BLaER1 (cell line): ENCODE data around the gene SASS6.
"Not testable (repeated sequence)": the region's sequence is repeated elsewhere in the genome, so short reads cannot be mapped to it uniquely, and the experiment has no call there.

Experiments
- H3K27ac ChIP-seq: shearing (Covaris generic); formaldehyde crosslinking; 2 replicates; pipeline ENCODE4 v1.8.1; 2022
- H3K27me3 ChIP-seq: shearing (Covaris generic); formaldehyde crosslinking; 2 replicates; pipeline ENCODE4 v1.8.1; 2022
- H3K36me3 ChIP-seq: shearing (Covaris generic); formaldehyde crosslinking; 2 replicates; pipeline ENCODE4 v1.8.1; 2022
- H3K4me1 ChIP-seq: shearing (Covaris generic); formaldehyde crosslinking; 2 replicates; pipeline ENCODE4 v1.8.1; 2022
- H3K4me2 ChIP-seq: shearing (Covaris generic); formaldehyde crosslinking; 2 replicates; pipeline ENCODE4 v1.8.1; 2022
- H3K4me3 ChIP-seq: shearing (Covaris generic); formaldehyde crosslinking; 2 replicates; pipeline ENCODE4 v1.8.1; 2022
- H3K9ac ChIP-seq: shearing (Covaris generic); formaldehyde crosslinking; 2 replicates; pipeline ENCODE4 v1.8.1; 2022
- H3K9me3 ChIP-seq: shearing (Covaris generic); formaldehyde crosslinking; 2 replicates; pipeline ENCODE4 v1.8.1; 2022
- H4K20me1 ChIP-seq: shearing (Covaris generic); formaldehyde crosslinking; 2 replicates; pipeline ENCODE4 v1.8.1; 2022
- Cebpa-rat ChIP-seq: shearing (Covaris generic); IDR thresholded peaks from 2 replicates; pipeline ENCODE4 v1.8.1; 2022

SASS6 gene

DNA sequence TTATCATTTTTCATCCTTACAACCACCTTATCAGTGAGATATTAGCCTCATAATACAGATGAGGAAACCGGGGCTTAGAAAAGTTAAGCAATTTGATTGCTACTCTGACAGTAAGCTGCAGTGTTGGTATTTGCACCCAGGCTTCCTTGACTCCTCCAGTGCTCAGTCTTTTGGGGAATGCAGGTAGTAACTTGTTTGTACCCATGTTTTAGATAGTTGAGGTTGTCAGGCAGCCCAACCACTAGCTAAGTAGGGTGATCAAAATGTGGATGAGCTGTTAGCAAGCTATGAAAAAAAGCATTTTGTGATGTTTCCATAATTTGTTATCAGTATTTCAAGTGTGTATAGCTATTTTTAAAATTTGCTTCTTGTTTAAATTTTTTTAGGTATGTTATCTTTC is 80.8 kb downstream of the SASS6 start:
- Histone ChIP-seq H3K4me1 (peaks cover 2% of the 10 kb centered on the region), H3K4me2 (no peak overlapping the region), H3K27me3 (no peaks in the 10 kb centered on the region), H3K9me3 (no peaks in the 10 kb centered on the region), H4K20me1 (peaks cover 99% of the 10 kb centered on the region), H3K9ac (no peak overlapping the region), H3K4me3 (no peak overlapping the region), H3K36me3 (peaks cover 55% of the 10 kb centered on the region), H3K27ac (no peak overlapping the region)
- TF ChIP-seq Cebpa-rat: no peak

GRCh38 chr1:100051401-100051800 is 81.3 kb downstream of the SASS6 start:
- Histone ChIP-seq H4K20me1 (peaks cover 99% of the 10 kb centered on the region), H3K27ac (no peak overlapping the region)

DNA sequence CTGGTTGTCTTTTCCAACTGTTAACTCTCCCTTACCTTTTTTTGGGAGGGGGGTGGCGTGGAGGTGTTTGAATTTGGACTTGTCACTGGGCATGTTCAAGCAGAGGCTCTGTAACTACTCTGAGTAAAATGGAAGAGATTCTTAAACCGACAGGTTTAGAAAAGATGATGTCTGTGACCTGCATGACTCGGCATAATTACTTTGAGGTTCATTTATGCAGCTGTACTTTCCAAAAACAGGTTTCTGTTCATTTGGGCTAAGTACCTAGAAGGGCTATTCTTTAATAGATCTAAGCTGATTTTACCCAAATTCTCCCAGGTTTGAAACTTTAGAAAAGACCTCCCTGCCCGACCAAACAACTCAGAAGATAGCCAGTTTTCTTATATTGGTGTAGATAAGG is 82.6 kb downstream of the SASS6 start:
- peaks cover 46% of the 10 kb centered on the region for H3K36me3 ChIP-seq
- H3K4me1 ChIP-seq: peaks cover 9% of the 10 kb centered on the region
- no peaks in the 10 kb centered on the region for H3K27me3 ChIP-seq
- no peak overlapping the region for H3K27ac ChIP-seq
- H3K4me3 ChIP-seq: no peak overlapping the region
- peaks cover 94% of the 10 kb centered on the region for H4K20me1 ChIP-seq
- peaks cover 8% of the 10 kb centered on the region for H3K9me3 ChIP-seq
- no peak for TF ChIP-seq Cebpa-rat
- no peak overlapping the region for H3K4me2 ChIP-seq
- H3K9ac ChIP-seq: no peak overlapping the region

More at GRCh38 chr1:100051401-100051800, 81.3 kb downstream of the SASS6 start:
- Histone ChIP-seq H3K9me3 (no peaks in the 10 kb centered on the region), H3K4me2 (no peak overlapping the region), H3K4me3 (no peak overlapping the region), H3K27me3 (no peaks in the 10 kb centered on the region), H3K9ac (no peak overlapping the region), H3K36me3 (peaks cover 51% of the 10 kb centered on the region), H3K4me1 (peaks cover 6% of the 10 kb centered on the region)
- no peak for TF ChIP-seq Cebpa-rat

- Histone ChIP-seq H3K9me3 (peaks cover 26% of the 10 kb centered on the region), H4K20me1 (peaks cover 92% of the 10 kb centered on the region), H3K4me2 (0 out of 2 replicates have a peak overlapping the region, but pooled peaks have one; percentile 2), H3K36me3 (peaks cover 56% of the 10 kb centered on the region)
- H3K27ac ChIP-seq, H3K9ac ChIP-seq, H3K4me1 ChIP-seq, H3K27me3 ChIP-seq, H3K4me3 ChIP-seq: not testable (repeated sequence)
Observed at GRCh38 chr1:100047235-100047708, 85.5 kb downstream of the SASS6 start.

DNA sequence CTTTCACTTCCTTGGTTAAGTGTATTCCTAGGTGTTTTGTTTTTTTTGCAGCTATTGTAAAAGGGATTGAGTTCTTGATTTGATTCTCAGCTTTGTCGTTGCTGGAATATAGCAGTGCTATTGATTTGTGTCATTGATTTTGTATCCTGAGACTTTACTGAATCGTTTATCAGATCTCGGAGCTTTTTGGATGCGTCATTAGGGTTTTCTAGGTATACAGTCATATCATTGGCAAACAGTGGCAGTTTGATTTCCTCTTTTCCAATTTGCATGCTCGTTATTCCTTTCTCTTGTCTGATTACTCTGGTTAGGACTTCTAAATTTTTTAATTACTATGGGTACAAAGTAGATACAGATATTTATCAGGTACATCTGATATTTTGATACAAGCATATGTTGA is 87.5 kb downstream of the SASS6 start:
- Histone ChIP-seq H3K4me3 (no peak overlapping the region), H3K4me1 (peaks cover 24% of the 10 kb centered on the region), H3K4me2 (no peak overlapping the region), H4K20me1 (peaks cover 92% of the 10 kb centered on the region), H3K36me3 (peaks cover 39% of the 10 kb centered on the region), H3K27ac (no peak overlapping the region), H3K27me3 (no peaks in the 10 kb centered on the region), H3K9ac (no peak overlapping the region), H3K9me3 (peaks cover 26% of the 10 kb centered on the region)
- no peak for TF ChIP-seq Cebpa-rat

DNA sequence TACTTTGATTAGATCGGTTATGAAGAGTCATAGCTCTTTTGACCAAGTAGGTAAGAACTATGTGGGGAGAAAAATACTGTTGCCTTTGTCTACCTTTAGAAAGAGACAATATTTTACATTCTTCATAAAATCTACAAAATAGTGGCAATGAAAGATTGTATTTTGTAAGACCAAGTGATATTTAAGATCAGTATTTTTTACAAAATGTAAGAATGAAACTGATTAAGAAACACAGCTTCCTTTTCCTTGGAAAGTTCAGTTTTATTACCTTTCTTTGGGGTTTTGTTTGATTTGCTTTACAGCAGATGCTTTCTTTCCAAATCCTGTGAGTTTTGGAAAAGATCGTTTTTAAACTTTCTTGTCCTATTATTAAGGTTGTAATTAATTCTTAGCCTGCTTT is 93.1 kb downstream of the SASS6 start:
- TF ChIP-seq Cebpa-rat: no peak
- Histone ChIP-seq H3K36me3 (peaks cover 14% of the 10 kb centered on the region; the same call in 1 of the 2 replicates), H3K4me1 (peaks cover 39% of the 10 kb centered on the region), H3K9me3 (peaks cover 12% of the 10 kb centered on the region), H3K4me3 (peak overlapping the region; percentile 97), H3K27ac (peak overlapping the region; percentile 98), H4K20me1 (peaks cover 57% of the 10 kb centered on the region), H3K9ac (peak overlapping the region; percentile 98), H3K4me2 (peak overlapping the region; percentile 93), H3K27me3 (no peaks in the 10 kb centered on the region)

GRCh38 chr1:100038660-100039287 is 94.0 kb downstream of the SASS6 start:
- peaks cover 3% of the 10 kb centered on the region for H3K9me3 ChIP-seq
- H3K9ac ChIP-seq: peak overlapping the region; percentile 98
- peak overlapping the region; percentile 93 for H3K4me2 ChIP-seq
- H4K20me1 ChIP-seq: peaks cover 52% of the 10 kb centered on the region
- H3K4me1 ChIP-seq: peaks cover 39% of the 10 kb centered on the region
- TF ChIP-seq Cebpa-rat: no peak
- H3K27ac ChIP-seq: peak overlapping the region; percentile 98
- H3K36me3 ChIP-seq: peaks cover 6% of the 10 kb centered on the region; the same call in 1 of the 2 replicates
- peak overlapping the region; percentile 97 for H3K4me3 ChIP-seq
- no peaks in the 10 kb centered on the region for H3K27me3 ChIP-seq

DNA sequence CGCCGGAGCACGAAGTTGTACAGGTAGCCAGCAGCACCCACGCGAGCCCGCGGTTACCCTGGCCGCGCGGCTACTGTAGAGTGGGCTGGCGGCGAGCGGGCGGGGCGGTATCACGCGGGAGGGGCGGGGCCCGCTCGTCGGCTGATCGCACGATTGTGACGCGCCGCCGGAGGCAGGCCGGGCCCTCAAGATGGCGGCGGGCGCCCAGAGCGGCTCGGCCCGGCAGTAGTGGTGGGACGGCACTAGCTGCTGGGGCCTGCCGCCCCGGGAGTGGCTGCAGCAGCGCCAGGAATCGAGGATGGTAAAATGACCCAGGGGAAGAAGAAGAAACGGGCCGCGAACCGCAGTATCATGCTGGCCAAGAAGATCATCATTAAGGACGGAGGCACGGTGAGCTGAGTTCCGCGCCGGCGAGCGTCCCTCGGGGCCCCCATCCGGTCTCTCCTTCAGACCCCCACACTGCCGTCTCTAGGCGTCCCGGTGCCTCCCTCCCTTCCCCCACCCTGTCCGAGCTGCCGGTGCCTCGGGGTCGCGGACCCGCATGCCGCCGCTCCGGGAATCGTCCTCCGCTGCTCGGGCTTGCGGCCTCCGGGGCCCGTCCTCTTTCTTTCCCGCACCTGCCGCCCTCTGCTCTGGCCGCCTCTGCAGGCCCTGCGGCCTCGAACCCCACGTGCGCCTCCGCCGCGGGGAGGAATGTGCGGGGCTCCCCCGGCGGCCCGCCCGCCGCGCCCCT is 94.6 kb downstream of the SASS6 start:
- peak overlapping the region; percentile 93 for H3K4me2 ChIP-seq
- H3K36me3 ChIP-seq: no peaks in the 10 kb centered on the region; the same call in 1 of the 2 replicates
- TF ChIP-seq Cebpa-rat: no peak
- peak overlapping the region; percentile 98 for H3K9ac ChIP-seq
- peak overlapping the region; percentile 97 for H3K4me3 ChIP-seq
- H3K27ac ChIP-seq: peak overlapping the region; percentile 98
- peaks cover 45% of the 10 kb centered on the region for H4K20me1 ChIP-seq
- H3K27me3 ChIP-seq: no peaks in the 10 kb centered on the region
- H3K9me3 ChIP-seq: no peaks in the 10 kb centered on the region
- peaks cover 39% of the 10 kb centered on the region for H3K4me1 ChIP-seq

DNA sequence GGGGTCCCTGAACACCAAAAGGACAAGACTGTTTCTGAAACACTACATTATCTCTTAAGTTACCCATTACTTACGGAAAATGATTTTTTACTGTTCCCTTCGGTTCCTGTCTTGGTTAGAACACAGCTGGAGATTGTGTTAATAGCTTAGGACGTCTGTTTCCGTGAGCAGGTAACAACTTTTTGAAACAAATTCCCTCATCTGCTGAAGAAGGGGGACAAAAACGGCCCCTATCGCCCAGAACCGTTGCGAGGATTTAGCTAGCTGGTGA is 95.1 kb downstream of the SASS6 start:
- Histone ChIP-seq H3K9me3 (no peaks in the 10 kb centered on the region), H3K4me2 (peak overlapping the region; percentile 93), H3K27ac (peak overlapping the region; percentile 98), H3K27me3 (no peaks in the 10 kb centered on the region), H4K20me1 (peaks cover 40% of the 10 kb centered on the region), H3K4me3 (peak overlapping the region; percentile 97), H3K9ac (peak overlapping the region; percentile 98), H3K4me1 (peaks cover 39% of the 10 kb centered on the region), H3K36me3 (no peaks in the 10 kb centered on the region)
- no peak for TF ChIP-seq Cebpa-rat
